Activated T-helper 2 cell treated with anti-CD3 and anti-CD28 coated beads, Interferon-gamma antibody, Interleukin-2, Interleukin-4, amounts not matched to agents 10 μg/mL and 5 μg/mL and 100 μg/mL, durations not matched to agents 14 hours and 24 hours and 36 hours (primary cell): ENCODE results near the gene ACTRT2. TPM values are rescaled to one million over a fixed set of nuclear protein-coding genes. Genes with fewer than 3 reads are reported as not detected.

Experiments used
- DNase-seq: peaks from one replicate; pipeline ENCODE4 v3.0.0; 2021; ENCODE audit warnings: low spot score
- H3K27ac Mint-ChIP-seq: one replicate; pipeline ENCODE4 v1.8.0; 2021; ENCODE audit warnings: mixed read lengths
- H3K27me3 Mint-ChIP-seq: one replicate; pipeline ENCODE4 v1.8.0; 2021; ENCODE audit warnings: low read depth, mixed read lengths
- H3K36me3 Mint-ChIP-seq: one replicate; pipeline ENCODE4 v1.8.0; 2021; ENCODE audit warnings: low read depth, mixed read lengths
- H3K4me1 Mint-ChIP-seq: one replicate; pipeline ENCODE4 v1.8.0; 2021; ENCODE audit warnings: low read depth, mixed read lengths
- H3K4me3 Mint-ChIP-seq: one replicate; pipeline ENCODE4 v1.8.0; 2021; ENCODE audit warnings: low read depth, mild to moderate bottlenecking, moderate library complexity, mixed read lengths
- H3K9me3 Mint-ChIP-seq: one replicate; pipeline ENCODE4 v1.8.0; 2021; ENCODE audit warnings: mixed read lengths
- intact Hi-C: fragments of 100-400 bp; cut with micrococcal nuclease; formaldehyde crosslinking; loops from one replicate; pipeline ENCODE4 v1.15.1; 2023
- total RNA-seq: library from RNA; stranded (reverse); gene quantifications from 2 replicates; pipeline ENCODE4 v1.2.3, GENCODE V29; 2022

Gene ACTRT2
- total RNA-seq, 1 donor from 2014 or later: not detected

DNA sequence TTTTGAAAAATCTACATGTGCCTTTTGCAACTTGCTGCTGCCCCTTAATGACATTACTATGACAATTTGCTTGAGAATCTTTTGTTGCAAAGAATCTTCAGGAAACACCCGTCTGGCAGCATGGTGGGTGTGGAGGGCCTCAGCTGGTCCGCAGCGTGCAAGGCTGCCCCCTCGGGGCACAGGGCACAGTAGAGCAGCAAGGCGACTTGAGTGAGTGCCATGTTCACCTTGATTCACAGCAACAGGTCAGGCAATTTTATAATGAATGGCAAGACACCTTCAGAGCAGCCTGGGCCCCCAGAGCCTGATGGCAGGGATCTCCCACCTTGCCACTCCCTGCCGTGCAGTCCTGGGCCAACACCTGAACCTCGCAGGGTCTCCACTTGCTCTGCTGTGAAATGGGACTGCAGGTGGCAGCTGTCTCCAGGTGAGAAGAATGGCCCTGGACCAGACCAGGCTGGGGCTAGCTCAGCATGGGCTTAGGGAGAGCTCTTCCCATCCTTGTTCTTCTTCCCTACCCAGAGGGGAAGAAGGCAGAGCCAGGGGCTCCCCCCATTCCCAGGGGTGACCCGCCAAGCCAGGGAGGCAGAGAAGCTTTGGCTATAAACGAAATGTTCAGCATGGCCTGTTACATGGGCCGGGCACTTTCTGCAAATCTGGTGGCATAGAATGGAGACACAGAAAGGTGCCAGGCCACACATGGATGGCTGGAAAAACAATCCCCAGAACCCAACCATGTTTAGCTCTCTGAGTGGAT lies 34.5 kb upstream of the ACTRT2 start:
- Mint-ChIP-seq H3K9me3 (no peaks in the 10 kb centered on the region), H3K36me3 (no peaks in the 10 kb centered on the region), H3K4me1 (no peaks in the 10 kb centered on the region)

DNA sequence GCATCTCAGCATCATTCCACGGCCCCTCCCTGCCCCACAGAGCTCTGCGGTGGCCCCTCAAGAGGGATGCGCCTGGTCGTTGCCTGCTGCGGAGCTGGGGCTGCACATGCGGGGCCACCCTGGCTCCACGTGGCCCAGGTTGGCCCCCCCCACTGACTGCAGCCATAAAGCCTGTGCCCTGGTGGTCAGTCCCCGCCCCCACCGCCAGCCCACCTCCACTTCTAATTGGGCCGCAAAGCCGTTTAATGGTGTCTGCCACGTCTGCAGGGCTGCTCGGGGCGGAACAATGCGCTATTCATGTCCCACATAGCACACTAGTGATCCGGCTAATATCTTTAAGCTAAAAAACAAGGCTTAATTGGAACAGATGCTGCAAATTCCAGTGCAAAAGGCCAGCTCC lies 33.5 kb upstream of the ACTRT2 start:
- Mint-ChIP-seq H3K27ac (no peak overlapping the region), H3K4me1 (no peaks in the 10 kb centered on the region), H3K4me3 (no peak overlapping the region), H3K36me3 (no peaks in the 10 kb centered on the region), H3K9me3 (no peaks in the 10 kb centered on the region), H3K27me3 (no peaks in the 10 kb centered on the region)
- intact Hi-C loops: no loop called here
- DNase-seq: no peak

More for the DNA sequence above, 34.5 kb upstream of the ACTRT2 start:
- H3K27ac Mint-ChIP-seq: no peak overlapping the region
- intact Hi-C loops: no loop called here
- no peaks in the 10 kb centered on the region for H3K27me3 Mint-ChIP-seq
- H3K4me3 Mint-ChIP-seq: no peak overlapping the region
- DNase-seq: no peak

DNA sequence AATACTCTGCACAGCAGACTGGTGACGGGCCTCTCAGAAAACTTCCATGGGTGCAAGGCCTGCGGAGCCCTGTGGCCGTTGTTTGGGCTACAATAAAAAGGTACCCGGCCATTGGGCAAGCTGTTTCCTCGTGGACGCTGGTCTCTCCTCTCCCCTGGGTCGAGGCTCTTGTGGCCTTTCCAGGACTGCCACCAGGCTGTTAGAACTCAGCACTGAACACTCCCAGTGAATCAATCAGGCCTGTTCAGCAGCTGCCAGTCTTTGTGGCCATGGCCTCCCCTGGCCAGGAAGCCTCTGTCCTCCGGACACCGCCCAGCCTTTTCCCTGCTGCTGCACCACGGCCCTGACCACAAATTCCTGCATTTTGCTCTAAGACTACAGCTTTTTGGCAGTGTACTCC lies 33.0 kb upstream of the ACTRT2 start:
- H3K27me3 Mint-ChIP-seq: no peaks in the 10 kb centered on the region
- no peak overlapping the region for H3K27ac Mint-ChIP-seq
- H3K9me3 Mint-ChIP-seq: no peaks in the 10 kb centered on the region
- no peak overlapping the region for H3K4me3 Mint-ChIP-seq
- H3K4me1 Mint-ChIP-seq: no peaks in the 10 kb centered on the region
- no peak for DNase-seq
- intact Hi-C loops: no loop called here
- no peaks in the 10 kb centered on the region for H3K36me3 Mint-ChIP-seq

DNA sequence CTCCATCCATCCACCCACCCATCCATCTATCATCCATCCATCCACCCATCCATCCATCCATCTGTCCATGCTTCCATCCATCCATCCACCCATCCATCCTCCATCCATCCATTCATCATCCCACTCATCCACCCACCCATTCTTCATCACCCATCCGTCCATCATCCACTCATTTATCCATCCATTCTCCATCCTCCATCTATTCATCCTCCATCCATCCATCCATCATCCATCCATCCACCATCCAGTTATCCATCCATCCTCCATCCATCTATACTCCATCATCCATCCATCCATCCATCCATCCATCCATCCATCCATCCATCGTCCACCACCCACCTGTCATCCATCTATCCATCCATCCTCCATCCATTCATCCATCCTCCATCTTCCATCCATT lies 32.1 kb upstream of the ACTRT2 start:
- no peak overlapping the region for H3K27ac Mint-ChIP-seq
- H3K27me3 Mint-ChIP-seq: no peaks in the 10 kb centered on the region
- DNase-seq: no peak
- intact Hi-C loops: no loop called here
- H3K9me3 Mint-ChIP-seq: peaks cover 5% of the 10 kb centered on the region
- no peaks in the 10 kb centered on the region for H3K4me1 Mint-ChIP-seq
- H3K36me3 Mint-ChIP-seq: no peaks in the 10 kb centered on the region
- H3K4me3 Mint-ChIP-seq: no peak overlapping the region

DNA sequence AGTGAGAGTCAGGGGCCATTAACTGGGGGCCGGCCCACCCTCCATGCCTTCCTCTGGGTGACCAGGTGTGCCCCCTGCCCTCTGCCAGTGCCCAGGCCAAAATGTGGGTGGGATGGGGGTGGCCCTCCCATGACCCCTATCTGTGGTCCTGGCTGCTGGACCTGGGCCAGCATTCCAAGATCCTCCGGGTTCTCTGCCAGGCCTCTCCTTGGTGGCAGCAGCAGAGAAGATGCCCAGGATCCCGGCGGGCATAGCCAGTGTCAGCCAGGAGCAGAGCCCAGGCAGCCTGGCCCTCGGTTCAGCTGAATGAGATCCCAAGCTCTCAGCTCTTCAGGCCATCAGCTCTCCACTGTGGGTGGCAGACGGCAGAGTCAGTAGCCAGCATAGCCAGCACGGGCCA lies 31.3 kb upstream of the ACTRT2 start:
- H3K36me3 Mint-ChIP-seq: no peaks in the 10 kb centered on the region
- H3K27ac Mint-ChIP-seq: no peak overlapping the region

DNA sequence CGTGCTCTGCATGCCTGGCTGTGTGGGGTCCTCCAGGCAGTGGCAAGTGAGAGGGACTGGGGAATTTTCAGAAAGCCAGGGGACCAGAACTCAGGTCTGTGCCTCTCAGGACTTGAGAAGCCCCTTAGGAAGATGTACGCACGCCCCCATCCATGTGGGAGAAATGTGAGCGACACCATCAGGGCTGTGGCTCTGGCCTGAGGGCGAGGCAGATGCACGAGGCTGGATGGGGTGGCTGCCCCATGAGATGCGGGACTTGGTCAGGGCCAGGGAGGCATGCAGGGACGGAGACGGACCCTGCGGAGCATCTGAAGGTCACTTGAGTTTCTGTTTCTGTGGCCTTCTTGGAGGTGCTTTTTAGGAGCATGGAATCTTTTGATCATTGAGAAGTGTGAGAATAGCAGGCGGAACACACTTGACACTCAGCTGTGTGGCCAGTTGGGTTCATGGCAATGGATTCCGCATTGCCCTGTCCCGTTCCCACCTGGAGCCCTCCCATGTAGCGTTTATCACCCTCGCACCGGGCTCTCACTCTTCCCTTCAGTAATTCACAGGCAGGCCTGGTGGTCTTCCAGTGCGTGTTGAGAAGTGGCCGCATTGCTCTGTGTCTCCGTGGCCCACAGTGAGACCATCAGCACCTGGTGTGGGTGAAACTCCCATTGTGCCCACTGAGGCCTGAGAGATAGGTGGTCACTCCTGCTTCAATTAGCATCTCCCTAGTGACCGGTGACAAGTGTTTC lies 30.7 kb upstream of the ACTRT2 start:
- no peaks in the 10 kb centered on the region for H3K27me3 Mint-ChIP-seq
- H3K27ac Mint-ChIP-seq: no peak overlapping the region
- H3K9me3 Mint-ChIP-seq: peaks cover 10% of the 10 kb centered on the region
- no peak for DNase-seq
- H3K4me3 Mint-ChIP-seq: no peak overlapping the region
- H3K4me1 Mint-ChIP-seq: no peaks in the 10 kb centered on the region
- intact Hi-C loops: no loop called here
- H3K36me3 Mint-ChIP-seq: no peaks in the 10 kb centered on the region

More for the DNA sequence above, 31.3 kb upstream of the ACTRT2 start:
- no peak for DNase-seq
- H3K27me3 Mint-ChIP-seq: no peaks in the 10 kb centered on the region
- no peaks in the 10 kb centered on the region for H3K4me1 Mint-ChIP-seq
- intact Hi-C loops: no loop called here
- peaks cover 10% of the 10 kb centered on the region for H3K9me3 Mint-ChIP-seq
- H3K4me3 Mint-ChIP-seq: no peak overlapping the region

DNA sequence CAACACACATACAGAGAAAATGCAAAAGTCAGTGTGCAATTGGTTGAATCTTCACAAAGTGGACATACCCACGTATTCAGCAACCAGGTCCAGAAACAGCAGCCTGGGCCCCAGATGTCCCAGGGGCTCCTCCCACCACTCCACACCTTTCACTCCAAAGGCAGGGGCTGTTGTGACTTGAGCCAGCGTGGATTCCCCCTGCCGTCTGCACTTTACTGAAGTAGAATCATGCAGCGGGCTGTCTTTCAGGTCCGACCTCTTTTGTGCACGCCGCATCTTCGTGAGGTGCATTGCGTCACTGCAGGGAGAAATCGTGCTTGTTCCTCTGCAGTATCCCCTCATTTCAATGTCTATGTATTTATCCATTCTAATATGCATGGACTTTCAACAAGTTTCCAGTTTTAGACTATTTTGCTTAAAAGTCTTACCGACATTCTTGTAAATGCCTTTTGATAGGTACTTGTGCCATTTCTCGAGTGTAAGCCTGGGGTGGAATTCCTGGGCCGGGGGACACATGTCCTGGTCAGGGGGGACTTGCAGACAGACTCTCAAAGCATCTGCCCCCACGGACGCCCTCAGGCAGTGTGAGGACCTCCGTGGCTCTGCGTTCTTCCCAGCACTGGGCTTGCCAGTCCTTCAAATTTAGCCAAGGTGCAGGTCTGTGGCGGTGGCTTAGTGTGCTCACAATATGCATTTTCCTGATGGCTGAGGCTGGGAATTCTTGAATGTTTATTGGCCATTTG lies 29.3 kb upstream of the ACTRT2 start:
- H3K9me3 Mint-ChIP-seq: peaks cover 10% of the 10 kb centered on the region
- H3K4me3 Mint-ChIP-seq: no peak overlapping the region
- DNase-seq: no peak
- no peaks in the 10 kb centered on the region for H3K27me3 Mint-ChIP-seq
- intact Hi-C loops: no loop called here
- H3K27ac Mint-ChIP-seq: no peak overlapping the region
- no peaks in the 10 kb centered on the region for H3K36me3 Mint-ChIP-seq
- no peaks in the 10 kb centered on the region for H3K4me1 Mint-ChIP-seq

DNA sequence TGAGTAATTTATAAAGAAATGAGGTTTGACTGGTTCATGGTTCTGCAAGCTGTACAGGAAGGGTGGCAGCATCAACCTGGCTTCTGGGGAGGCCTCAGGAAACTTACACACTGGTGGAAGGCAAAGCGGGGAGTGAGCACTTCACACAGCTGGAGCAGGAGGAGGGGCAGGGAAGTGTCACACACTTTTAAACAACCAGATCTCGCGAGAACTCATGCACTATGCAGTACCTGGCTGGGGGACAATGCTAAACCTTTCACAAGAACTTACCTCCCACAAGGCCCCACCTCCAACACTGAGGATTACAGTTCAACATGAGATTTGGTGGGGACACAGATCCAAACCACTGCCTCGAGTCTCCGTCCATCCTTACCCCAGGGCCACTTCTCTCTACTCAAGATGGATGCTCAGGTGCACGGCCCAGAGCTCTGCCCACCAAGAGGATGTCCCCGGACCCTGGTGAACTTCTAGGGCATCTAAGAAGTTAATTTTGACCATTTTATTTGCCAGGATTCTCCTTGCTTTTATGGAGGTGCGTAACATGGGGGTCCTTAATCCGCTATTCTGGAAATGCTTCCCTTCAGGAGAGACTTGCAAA lies 22.7 kb upstream of the ACTRT2 start:
- Mint-ChIP-seq H3K27ac (no peak overlapping the region), H3K9me3 (peaks cover 10% of the 10 kb centered on the region), H3K27me3 (no peaks in the 10 kb centered on the region), H3K4me3 (no peak overlapping the region), H3K4me1 (no peaks in the 10 kb centered on the region), H3K36me3 (no peaks in the 10 kb centered on the region)
- DNase-seq: no peak
- intact Hi-C loops: no loop called here

DNA sequence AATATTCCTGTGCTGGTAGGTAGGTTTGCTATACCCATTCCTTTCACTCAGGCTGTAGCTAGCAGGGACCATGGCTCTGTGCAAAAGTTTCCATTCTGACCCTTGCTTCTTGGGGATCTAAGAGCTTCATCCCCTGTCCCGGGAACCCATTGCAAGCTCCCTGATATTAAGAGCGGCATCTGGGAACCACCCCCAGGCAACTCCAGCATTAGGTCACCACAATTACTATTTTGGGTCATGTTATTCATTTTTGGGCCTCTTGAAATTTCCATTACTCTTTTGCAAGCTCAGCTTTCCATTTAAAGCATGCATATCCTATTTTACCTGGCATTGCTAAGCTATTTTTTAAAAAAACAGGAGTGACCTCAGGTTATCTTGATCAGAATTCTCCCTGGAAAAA lies 22.1 kb upstream of the ACTRT2 start:
- H3K4me1 Mint-ChIP-seq: no peaks in the 10 kb centered on the region
- intact Hi-C loops: no loop called here
- no peak overlapping the region for H3K4me3 Mint-ChIP-seq
- H3K36me3 Mint-ChIP-seq: no peaks in the 10 kb centered on the region
- H3K9me3 Mint-ChIP-seq: peaks cover 6% of the 10 kb centered on the region
- H3K27me3 Mint-ChIP-seq: no peaks in the 10 kb centered on the region
- H3K27ac Mint-ChIP-seq: no peak overlapping the region
- DNase-seq: no peak

DNA sequence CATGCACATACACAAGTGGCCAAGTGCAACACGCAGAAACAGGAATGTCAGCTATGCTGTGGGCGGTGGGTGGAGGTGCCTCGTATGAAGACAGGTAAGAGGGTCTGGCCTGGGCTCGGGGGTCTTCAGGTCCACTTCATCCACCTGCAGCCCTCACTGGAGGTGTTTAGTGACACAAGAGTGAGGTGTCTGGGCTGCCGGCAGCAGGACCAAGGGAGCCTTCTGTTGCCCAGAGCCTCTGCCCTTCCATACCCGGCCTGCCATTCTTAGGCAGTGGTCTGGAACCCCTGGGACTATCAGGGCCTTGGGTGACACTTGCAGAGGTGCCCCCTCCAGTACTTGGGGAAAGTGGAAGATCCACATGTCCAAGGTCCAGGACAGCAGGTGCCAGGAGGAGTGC lies 21.7 kb upstream of the ACTRT2 start:
- Mint-ChIP-seq H3K9me3 (peaks cover 2% of the 10 kb centered on the region), H3K4me1 (no peaks in the 10 kb centered on the region), H3K27me3 (no peaks in the 10 kb centered on the region), H3K36me3 (no peaks in the 10 kb centered on the region), H3K4me3 (no peak overlapping the region), H3K27ac (no peak overlapping the region)
- DNase-seq: no peak
- intact Hi-C loops: no loop called here

DNA sequence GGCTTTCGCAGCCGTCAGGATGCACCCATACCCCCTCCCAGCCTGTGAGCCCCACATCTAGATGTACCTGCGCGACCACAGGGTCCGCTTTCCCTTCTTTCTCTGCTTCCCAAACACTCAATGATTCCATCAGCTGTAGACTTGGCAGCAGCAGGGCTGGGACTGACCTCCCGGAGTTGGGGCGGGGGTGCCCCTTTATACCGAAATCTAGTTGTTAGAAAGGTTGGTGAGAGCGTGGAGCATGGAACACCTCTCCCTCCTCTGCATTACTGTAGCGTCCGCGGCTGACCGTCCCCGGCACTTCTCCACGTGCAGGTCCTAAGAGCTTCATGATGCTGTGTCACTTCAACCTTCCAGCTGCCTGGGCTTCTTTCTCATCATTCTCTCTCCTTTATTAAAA lies 21.1 kb upstream of the ACTRT2 start:
- intact Hi-C loops: no loop called here
- DNase-seq: no peak
- Mint-ChIP-seq H3K9me3 (no peaks in the 10 kb centered on the region), H3K27ac (no peak overlapping the region), H3K4me3 (no peak overlapping the region), H3K27me3 (no peaks in the 10 kb centered on the region), H3K4me1 (no peaks in the 10 kb centered on the region), H3K36me3 (no peaks in the 10 kb centered on the region)

DNA sequence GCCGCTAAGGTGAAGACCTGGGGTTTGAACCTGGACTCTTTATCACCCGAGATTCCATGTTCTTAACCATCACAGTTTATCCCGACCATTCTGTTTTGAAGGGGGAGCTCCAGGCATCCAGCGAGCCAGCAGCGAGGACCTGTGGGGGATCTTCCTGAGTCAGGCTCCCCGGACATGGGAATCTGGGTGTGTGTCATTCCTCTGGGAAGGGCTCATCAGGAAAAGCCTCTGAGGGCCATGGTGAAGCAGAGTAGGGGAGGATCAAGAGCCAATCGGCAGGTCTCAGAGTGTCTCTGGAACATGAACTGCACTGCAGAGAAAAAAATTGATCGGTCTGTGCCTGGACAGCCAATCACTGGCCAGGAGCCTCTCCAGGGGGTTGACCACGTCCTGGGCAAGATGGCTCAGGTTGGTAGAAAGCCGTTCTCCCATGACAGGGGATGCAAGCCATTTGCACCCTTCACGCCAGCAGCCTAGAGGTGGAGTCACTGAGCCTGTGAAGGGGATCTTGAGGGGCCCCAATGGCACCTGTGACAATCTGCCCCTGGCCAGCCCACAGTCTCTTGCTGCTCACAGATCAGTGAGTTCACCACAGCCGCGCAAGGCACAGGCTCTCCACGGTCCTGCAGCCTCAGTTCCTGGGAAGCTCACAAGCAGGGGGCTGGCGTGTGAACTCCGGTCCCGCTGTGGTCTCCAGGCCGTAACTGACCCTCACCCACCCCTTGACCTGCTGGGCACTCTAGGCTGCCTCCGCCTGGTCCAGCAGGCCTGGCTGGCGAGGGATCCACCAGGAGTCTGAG lies 20.4 kb upstream of the ACTRT2 start:
- DNase-seq: no peak
- no peaks in the 10 kb centered on the region for H3K9me3 Mint-ChIP-seq
- H3K27ac Mint-ChIP-seq: no peak overlapping the region
- no peaks in the 10 kb centered on the region for H3K4me1 Mint-ChIP-seq
- intact Hi-C loops: no loop called here
- H3K4me3 Mint-ChIP-seq: no peak overlapping the region
- H3K36me3 Mint-ChIP-seq: no peaks in the 10 kb centered on the region
- no peaks in the 10 kb centered on the region for H3K27me3 Mint-ChIP-seq
